Left ventricle myocardium inferior (tissue), 1 donor: Measurements from ENCODE around the gene NDUFAF7. TPM values are rescaled to one million over a fixed set of nuclear protein-coding genes. Genes with fewer than 3 reads are reported as not detected.

Experiments used
- DNase-seq: peaks from one replicate; pipeline ENCODE4 v3.0.0-alpha.2; 2020
- H3K27ac ChIP-seq: fragments of 200-600 bp; replicated peaks from 2 replicates; pipeline ENCODE4 v1.8.0; 2021
- H3K27me3 ChIP-seq: fragments of 200-600 bp; 2 replicates; pipeline ENCODE4 v1.8.0; 2021; ENCODE audit warnings: low read depth
- H3K36me3 ChIP-seq: fragments of 200-600 bp; 2 replicates; pipeline ENCODE4 v1.8.0; 2021
- H3K4me1 ChIP-seq: fragments of 200-600 bp; 2 replicates; pipeline ENCODE4 v1.8.0; 2021
- H3K4me3 ChIP-seq: fragments of 200-600 bp; 2 replicates; pipeline ENCODE4 v1.8.0; 2021; ENCODE audit warnings: mild to moderate bottlenecking, moderate library complexity
- H3K9me3 ChIP-seq: fragments of 200-600 bp; replicated peaks from 2 replicates; pipeline ENCODE4 v1.8.0; 2021
- CTCF ChIP-seq: fragments of 200-600 bp; IDR thresholded peaks from 2 replicates; pipeline ENCODE4 v1.8.0; 2021; ENCODE audit warnings: antibody characterized with exemption, mild to moderate bottlenecking, borderline replicate concordance
- intact Hi-C: fragments of 100-400 bp; cut with micrococcal nuclease; formaldehyde crosslinking; loops from one replicate; pipeline ENCODE4 v1.11.0; 2022
- total RNA-seq: library from RNA; stranded (reverse); fragmentation: NEBNext Ultra II Directional; extraction: Animal tissue kit (Norgen Biotek cat#: 25700); gene quantifications from one replicate; pipeline ENCODE4 v1.2.1, GENCODE V29; 2021
- donor health status: DM: no; HTN: yes; CAD: no; lungs with severe emphysema.

NDUFAF7 gene
- total RNA-seq, 1 donor from 2014 or later, result 27.5 TPM

GRCh38 chr2:37244017-37244416 is 12.6 kb downstream of the NDUFAF7 start:
- H3K36me3 ChIP-seq, result peaks cover 85% of the 10 kb centered on the region

GRCh38 chr2:37244755-37245154 is 13.3 kb downstream of the NDUFAF7 start:
- H3K27ac ChIP-seq, result no peak overlapping the region
- H3K9me3 ChIP-seq, result no peaks in the 10 kb centered on the region
- no peak for TF ChIP-seq CTCF
- no peak overlapping the region for H3K4me3 ChIP-seq
- no peak for DNase-seq
- H3K27me3 ChIP-seq, result no peaks in the 10 kb centered on the region
- intact Hi-C loops, result no loop called here
- peaks cover 82% of the 10 kb centered on the region for H3K36me3 ChIP-seq
- H3K4me1 ChIP-seq, result peaks cover 20% of the 10 kb centered on the region

More at GRCh38 chr2:37244017-37244416, 12.6 kb downstream of the NDUFAF7 start:
- peak overlapping the region; percentile 22 for H3K27ac ChIP-seq
- no peaks in the 10 kb centered on the region for H3K27me3 ChIP-seq
- no peaks in the 10 kb centered on the region for H3K9me3 ChIP-seq
- no peak for DNase-seq
- TF ChIP-seq CTCF, result no peak
- peaks cover 20% of the 10 kb centered on the region for H3K4me1 ChIP-seq
- no peak overlapping the region for H3K4me3 ChIP-seq
- intact Hi-C loops, result no loop called here

GRCh38 chr2:37246205-37246604 is 14.7 kb downstream of the NDUFAF7 start:
- intact Hi-C loops, result no loop called here
- peaks cover 20% of the 10 kb centered on the region for H3K4me1 ChIP-seq
- peaks cover 88% of the 10 kb centered on the region for H3K36me3 ChIP-seq
- TF ChIP-seq CTCF, result no peak
- no peak overlapping the region for H3K27ac ChIP-seq
- no peak overlapping the region for H3K4me3 ChIP-seq
- no peaks in the 10 kb centered on the region for H3K9me3 ChIP-seq
- DNase-seq, result no peak
- no peaks in the 10 kb centered on the region for H3K27me3 ChIP-seq

GRCh38 chr2:37250869-37251740 is 19.6 kb downstream of the NDUFAF7 start:
- intact Hi-C loops, result no loop called here
- no peak for TF ChIP-seq CTCF
- no peak overlapping the region for H3K4me3 ChIP-seq
- H3K4me1 ChIP-seq, result no peaks in the 10 kb centered on the region
- no peaks in the 10 kb centered on the region for H3K27me3 ChIP-seq
- no peaks in the 10 kb centered on the region for H3K9me3 ChIP-seq
- DNase-seq, result no peak
- H3K36me3 ChIP-seq, result peaks cover 91% of the 10 kb centered on the region
- H3K27ac ChIP-seq, result no peak overlapping the region

- intact Hi-C loops, result no loop called here
- H3K27me3 ChIP-seq, result no peaks in the 10 kb centered on the region
- no peaks in the 10 kb centered on the region for H3K4me1 ChIP-seq
- H3K4me3 ChIP-seq, result no peak overlapping the region
- peaks cover 55% of the 10 kb centered on the region for H3K36me3 ChIP-seq
- no peak for DNase-seq
- no peak for TF ChIP-seq CTCF
- no peaks in the 10 kb centered on the region for H3K9me3 ChIP-seq
- H3K27ac ChIP-seq, result no peak overlapping the region
Measured at GRCh38 chr2:37262522-37262921, 31.1 kb downstream of the NDUFAF7 start.
